ENCODE measurements around the gene PAK2.
"Not testable (repeated sequence)": the region's sequence is repeated elsewhere in the genome, so short reads cannot be mapped to it uniquely, and the experiment has no call there.

Gene PAK2

GRCh38 chr3:196867507-196868296 lies 128.0 kb downstream of the PAK2 start, which contains the start of gene SENP5:
Gene SENP5 (plus strand): TSS chr3:196867920. CDS start chr3:196885182, 17,262 bp downstream.
- TF ChIP-seq ZFX (IDR thresholded peaks at IDR 0.05; ENCODE audit: borderline replicate concordance) (no peak), CTCF (IDR thresholded peaks at IDR 0.05) (no peak)
- H3K27ac ChIP-seq: peak within 1 kb of the TSS; percentile 80

DNA sequence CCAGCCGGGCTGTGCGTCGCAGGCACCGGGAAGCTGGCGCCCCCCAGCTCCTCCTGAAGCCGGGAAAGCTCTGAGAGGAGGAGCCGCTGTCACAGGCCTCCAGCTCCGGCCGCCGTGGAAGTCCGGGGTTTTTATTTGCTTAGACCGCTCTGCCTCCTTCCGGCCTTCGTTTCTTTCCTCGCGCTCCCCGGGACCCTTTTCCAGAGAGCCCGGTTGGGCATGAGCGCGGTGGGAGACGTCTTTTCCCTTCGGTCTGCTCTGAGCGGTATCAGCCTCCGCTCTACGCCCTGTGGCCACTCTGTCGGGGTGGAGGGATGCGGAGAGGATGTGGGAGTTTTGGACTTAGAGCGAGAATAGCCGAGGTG lies 128.6 kb downstream of the PAK2 start:
- H3K27ac ChIP-seq: peak overlapping the region; percentile 80
- TF ChIP-seq CTCF (IDR thresholded peaks at IDR 0.05) (peak; percentile 22; the same call in 1 of the 2 replicates), ZFX (IDR thresholded peaks at IDR 0.05; ENCODE audit: borderline replicate concordance) (no peak)

GRCh38 chr3:196872316-196872715 lies 132.7 kb downstream of the PAK2 start:
- no peak for TF ChIP-seq ZFX (IDR thresholded peaks at IDR 0.05; ENCODE audit: borderline replicate concordance)
- no peak for TF ChIP-seq CTCF (IDR thresholded peaks at IDR 0.05)
- H3K27ac ChIP-seq: no peak overlapping the region

- H3K27ac ChIP-seq: not testable (repeated sequence)
Observed at GRCh38 chr3:196874511-196875094, 134.9 kb downstream of the PAK2 start.

DNA sequence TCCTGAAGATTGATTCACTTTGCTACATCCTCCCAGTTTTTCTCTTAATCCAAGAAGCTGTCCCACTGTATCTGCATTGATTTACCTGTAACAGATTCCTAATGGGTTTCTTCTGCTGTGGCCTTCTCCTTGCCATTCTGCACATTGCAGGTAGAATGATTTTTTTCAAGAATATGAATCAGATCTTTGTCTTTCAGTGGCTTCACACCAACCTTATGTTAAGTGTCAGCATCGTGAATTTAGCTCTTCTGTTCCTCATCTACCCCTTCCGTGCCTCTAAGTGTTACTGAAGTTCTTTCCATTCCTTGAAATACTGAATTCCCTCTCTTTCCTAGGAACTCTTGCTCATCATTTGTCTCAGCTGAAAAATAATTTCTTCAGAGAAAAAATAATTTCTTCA lies 135.6 kb downstream of the PAK2 start:
- H3K27ac ChIP-seq: no peak overlapping the region
- TF ChIP-seq ZFX (IDR thresholded peaks at IDR 0.05; ENCODE audit: borderline replicate concordance): no peak
- no peak for TF ChIP-seq CTCF (IDR thresholded peaks at IDR 0.05)
